ENCODE measurements around the gene AP4B1.
"Not testable (repeated sequence)": the region's sequence is repeated elsewhere in the genome, so short reads cannot be mapped to it uniquely, and the experiment has no call there.

The AP4B1 gene

DNA sequence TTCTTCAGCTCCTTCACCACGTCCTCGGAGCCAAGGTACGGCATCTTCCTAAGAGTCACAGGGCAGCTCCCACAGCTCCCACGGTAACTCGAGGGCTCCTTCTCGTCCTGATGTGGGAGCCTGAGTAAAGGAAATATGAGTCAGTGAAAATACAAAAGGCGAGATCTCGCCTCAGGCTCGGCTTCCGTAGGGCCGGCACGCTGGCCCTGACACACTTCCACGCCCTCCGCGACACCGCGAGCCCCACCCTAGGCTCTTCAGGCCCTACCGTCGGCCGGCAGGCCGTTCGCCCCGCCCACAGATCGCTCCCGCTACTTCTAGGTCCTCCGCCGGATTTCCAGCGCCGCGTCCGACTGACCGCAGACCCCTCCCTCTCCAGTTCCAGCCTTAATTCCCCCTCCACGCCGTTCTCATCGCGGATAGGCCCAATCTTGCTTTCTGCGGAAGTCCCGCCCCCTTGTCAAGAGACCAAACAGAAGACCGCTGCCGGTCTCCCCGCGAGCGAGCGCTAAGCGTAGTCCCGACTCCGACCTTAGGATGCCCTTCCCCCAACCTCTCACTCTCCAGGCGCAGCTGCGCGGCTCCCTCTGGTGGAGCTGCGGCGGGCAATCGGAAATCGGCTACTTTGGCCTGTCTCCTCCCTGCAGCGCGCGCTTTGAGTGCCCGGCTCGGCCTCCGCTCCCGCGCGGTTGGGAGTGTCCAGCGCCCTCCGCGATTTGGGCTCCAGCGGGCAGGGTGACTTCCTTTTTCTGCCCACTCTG is at the start of gene AP4B1, which contains the start of gene DCLRE1B:
AP4B1 (minus strand) TSS at position 126 of the 761 bp plus-strand sequence; CDS start at position 44, 82 bp downstream.
DCLRE1B (plus strand) TSS at position 653 of the 761 bp plus-strand sequence. CDS start 261 bp downstream, outside the sequence.
- DNase-seq: peak; percentile 99 to 100 (median 100)

- DNase-seq: no peak
Measured at GRCh38 chr1:113951719-113952118, 47.1 kb upstream of the AP4B1 start.

GRCh38 chr1:113950908-113951307 is 46.3 kb upstream of the AP4B1 start:
- no peak for DNase-seq

GRCh38 chr1:113949007-113949406 is 44.4 kb upstream of the AP4B1 start:
- DNase-seq: peak; percentile 23 to 33 (median 27)

DNA sequence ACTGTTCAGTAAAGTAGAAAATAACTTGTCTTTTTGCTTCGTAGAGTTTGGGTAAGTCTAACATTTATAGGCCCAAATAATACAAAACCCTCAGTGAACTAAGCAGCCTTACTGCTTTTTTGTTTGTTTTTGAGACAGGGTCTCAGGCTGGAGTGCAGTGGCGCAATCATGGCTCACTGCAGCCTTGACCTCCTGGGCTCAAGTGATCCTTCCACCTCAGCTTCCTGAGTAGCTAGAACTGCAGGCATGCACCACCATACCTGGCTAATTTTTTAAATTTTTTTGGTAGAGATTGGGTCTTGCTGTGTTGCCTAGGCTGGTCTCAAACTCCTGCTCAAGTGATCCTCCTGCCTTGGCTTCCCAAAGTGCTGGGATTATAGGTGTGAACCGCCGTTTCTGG is 43.6 kb upstream of the AP4B1 start:
- not testable (repeated sequence) for DNase-seq

DNA sequence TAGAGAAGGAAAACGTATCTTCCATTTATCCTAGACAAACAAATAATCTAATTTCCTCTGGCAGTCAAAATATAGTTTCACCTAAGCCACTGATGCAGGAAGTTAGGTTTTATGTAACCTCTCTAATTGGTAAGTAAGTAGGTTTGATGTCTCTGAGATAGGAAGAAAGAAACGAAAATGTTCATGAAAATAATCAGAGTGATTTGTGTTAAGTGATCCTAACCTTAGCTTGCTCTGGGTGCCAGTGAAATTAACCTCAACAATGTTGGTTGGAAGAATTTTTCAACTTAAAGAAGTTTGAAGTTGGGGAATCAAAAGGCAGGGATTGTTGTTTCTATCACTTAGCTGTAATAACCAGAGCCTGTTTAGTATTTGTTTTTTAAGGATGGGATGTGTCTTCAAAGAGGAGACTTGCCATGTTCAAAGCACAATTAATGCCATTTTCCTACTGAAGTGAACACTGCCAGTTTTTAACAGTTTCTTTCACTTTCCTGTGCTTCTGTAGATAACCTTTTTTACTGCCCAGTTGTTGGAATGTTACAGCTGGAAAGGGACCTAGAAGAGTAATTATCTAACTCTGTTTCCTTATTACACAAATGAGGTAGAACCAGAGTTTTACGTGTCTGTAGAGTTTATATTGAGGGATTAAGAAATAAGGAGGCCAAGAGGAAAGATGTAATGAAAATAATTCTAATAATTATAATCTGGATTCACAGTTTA is 42.9 kb upstream of the AP4B1 start:
- no peak for DNase-seq

DNA sequence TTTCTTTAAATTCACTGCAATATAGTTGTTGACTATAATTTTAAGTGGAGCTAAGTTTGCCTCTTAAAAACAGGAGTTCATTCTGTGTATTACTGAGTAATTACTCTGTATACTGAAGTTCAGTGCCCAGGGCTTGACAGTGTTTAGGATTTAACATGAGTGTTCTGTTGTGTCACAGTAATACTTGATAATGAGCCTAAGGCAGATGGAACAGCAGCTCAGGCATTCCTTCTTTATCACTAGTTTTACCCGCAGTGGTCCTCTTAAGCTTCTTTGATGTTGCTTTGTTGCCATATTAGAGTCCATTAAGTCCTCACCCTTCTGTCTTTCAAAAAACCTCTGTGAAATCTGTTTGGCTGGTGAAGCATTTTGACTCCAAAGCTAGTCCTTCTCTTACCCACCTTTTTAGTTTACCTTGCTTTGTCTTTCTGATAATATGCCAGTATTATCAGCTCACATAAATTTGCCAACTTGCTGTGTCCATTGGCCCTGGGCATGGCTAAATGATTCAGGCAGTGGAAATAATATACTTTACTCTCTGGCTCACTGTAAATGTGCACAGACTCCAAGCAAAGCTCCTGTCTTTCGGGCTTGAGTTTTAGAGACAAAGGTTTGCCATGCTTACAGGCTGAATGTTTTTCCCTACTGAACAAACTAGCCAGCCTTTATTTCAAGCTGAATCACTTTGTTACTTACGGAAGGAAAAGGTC is 42.2 kb upstream of the AP4B1 start:
- DNase-seq: no peak

- DNase-seq: no peak
Measured at GRCh38 chr1:113946112-113946511, 41.5 kb upstream of the AP4B1 start.

DNA sequence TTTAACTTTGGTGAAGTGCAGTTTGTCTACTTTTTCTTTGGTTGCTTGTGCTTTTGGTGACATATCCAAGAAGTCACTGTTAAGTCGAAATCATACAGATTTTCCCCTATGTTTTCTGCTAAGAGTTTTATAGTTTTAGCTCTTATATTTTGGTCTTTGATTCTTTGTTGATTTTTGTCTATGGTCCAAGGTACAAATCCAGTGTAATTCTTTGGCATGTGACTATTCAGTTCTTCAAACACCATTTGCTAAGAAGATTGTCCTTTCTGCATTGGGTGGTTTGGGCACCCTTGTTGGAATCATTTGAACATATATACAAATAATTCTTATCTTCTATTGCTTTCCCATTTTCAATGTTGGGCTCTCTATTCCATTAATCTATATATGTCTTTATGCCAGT is 40.7 kb upstream of the AP4B1 start:
- DNase-seq: no peak

- DNase-seq: peak; percentile 31 to 83 (median 79)
Measured at GRCh38 chr1:113943028-113943811, 38.6 kb upstream of the AP4B1 start.

DNA sequence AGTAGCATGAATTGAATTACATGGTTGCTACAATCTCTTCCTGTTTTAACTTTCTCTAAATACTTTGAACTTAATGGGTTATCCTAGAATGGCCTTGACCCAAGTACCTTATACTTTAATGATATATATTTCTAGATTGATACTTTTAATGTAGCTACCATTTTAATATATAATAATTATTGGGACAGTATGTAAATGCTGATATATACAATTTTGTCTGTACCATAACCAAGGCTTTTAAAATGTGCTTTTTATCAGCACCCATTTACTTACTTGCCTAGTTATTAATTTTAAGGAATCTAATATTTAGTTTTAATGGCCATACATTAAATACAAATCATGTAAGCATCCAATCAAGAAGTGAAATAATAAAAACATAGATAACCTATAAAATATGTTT is 37.9 kb upstream of the AP4B1 start:
- DNase-seq: no peak

DNA sequence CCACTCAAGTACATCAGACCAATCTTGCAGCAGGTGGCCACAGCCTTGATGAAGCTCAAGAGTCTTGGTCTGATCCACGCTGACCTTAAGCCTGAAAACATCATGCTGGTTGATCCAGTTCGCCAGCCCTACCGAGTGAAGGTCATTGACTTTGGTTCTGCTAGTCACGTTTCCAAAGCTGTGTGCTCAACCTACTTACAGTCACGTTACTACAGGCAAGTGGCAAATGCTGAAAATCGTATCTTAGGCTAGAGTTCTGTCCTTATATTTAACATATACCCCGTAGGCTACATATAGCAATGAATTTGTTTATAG is 36.6 kb upstream of the AP4B1 start:
- DNase-seq: no peak

DNA sequence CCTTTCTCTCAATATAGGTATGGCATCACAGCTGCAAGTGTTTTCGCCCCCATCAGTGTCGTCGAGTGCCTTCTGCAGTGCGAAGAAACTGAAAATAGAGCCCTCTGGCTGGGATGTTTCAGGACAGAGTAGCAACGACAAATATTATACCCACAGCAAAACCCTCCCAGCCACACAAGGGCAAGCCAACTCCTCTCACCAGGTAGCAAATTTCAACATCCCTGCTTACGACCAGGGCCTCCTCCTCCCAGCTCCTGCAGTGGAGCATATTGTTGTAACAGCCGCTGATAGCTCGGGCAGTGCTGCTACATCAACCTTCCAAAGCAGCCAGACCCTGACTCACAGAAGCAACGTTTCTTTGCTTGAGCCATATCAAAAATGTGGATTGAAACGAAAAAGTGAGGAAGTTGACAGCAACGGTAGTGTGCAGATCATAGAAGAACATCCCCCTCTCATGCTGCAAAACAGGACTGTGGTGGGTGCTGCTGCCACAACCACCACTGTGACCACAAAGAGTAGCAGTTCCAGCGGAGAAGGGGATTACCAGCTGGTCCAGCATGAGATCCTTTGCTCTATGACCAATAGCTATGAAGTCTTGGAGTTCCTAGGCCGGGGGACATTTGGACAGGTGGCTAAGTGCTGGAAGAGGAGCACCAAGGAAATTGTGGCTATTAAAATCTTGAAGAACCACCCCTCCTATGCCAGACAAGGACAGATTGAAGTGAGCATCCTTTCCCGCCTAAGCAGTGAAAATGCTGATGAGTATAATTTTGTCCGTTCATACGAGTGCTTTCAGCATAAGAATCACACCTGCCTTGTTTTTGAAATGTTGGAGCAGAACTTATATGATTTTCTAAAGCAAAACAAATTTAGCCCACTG is 36.0 kb upstream of the AP4B1 start:
- DNase-seq: peak in 1 of 3 donors; percentile 32

- DNase-seq: no peak
Measured at GRCh38 chr1:113938192-113938591, 33.6 kb upstream of the AP4B1 start.

DNA sequence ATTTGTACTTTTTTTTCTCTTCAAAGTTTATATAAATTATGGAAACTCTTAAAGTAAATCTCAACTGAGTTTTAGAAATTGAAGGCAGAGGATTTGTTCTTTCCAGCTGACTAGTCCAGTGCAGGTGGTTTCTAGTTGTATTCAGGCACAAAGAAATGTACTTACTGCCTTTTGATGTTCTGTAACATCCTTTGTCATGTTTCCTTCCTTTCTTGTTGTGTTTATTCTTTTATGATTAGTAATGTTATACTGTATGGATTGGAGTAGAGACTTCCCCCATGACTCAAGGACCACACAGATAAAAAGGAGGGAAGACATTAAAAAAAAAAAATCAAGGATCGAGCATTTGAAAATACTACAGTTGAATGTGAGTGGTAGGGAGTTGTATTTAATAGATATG is 32.5 kb upstream of the AP4B1 start:
- DNase-seq: no peak

DNA sequence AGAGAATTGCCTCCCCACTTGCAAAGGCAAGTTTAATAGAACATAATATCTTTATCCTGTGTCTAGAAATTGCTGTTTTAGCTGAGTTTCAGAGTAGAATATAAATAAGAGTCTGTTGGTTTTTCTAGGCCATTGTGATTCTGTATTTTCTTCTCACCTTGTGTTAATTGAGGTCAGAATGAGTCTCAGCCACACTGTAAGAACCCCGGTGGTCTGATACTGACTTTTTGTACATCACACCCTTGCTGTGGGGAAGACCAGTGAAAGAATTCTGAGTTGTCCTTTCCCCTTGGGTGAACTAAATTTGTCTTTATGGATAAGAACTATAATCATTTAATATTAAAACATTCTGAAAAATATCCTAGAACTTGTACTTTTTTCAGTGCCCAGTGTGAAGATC is 31.4 kb upstream of the AP4B1 start:
- DNase-seq: no peak

GRCh38 chr1:113935176-113935575 is 30.6 kb upstream of the AP4B1 start:
- DNase-seq: no peak

- DNase-seq: no peak
Measured at GRCh38 chr1:113934511-113935055, 30.0 kb upstream of the AP4B1 start.

DNA sequence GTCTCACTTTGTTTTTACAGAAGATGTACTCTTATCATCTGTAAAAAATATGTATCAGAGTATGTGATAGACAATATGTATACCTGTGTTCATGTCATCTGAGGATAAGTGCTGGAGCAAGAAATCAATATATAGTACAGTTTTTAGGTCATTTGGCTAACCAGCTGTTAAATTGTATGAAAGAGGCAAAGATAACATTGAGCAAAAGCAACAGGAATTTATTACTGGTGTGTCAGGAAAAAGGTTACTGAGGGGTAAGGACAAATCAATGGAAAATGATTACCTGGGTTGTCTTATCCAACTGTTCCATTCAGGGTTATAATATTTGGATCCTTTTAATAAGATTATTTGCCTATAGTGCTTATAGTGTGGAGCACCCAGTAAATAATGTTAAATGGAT is 29.4 kb upstream of the AP4B1 start:
- no peak for DNase-seq

GRCh38 chr1:113931451-113931851 is 26.9 kb upstream of the AP4B1 start:
- peak in 1 of 3 donors; percentile 34 for DNase-seq

GRCh38 chr1:113930499-113931161 is 26.0 kb upstream of the AP4B1 start:
- peak; percentile 56 to 83 (median 59) for DNase-seq
